ENCODE data around the gene ARFGAP1. TPM values are rescaled to one million over a fixed set of nuclear protein-coding genes. Genes with fewer than 3 reads are reported as not detected.

ARFGAP1 gene
- total and polyA plus RNA-seq, 2 experiments from 2014 or later, result 41.5 to 95.5 TPM

- TF ChIP-seq ZNF462 (CRISPR knock-in tag; IDR thresholded peaks at IDR 0.05) (no peak), NANOG (IDR thresholded peaks at IDR 0.05; ENCODE audit: borderline replicate concordance) (no peak), ZNF331 (CRISPR knock-in tag; IDR thresholded peaks at IDR 0.05; ENCODE audit: low read depth) (no peak), ETS1 (IDR thresholded peaks at IDR 0.05) (no peak), CTCF (conservative IDR thresholded peaks at IDR 0.05; ENCODE audit: low read depth in 2 of 2) (no peak)
Measured at GRCh38 chr20:63239431-63239830, 33.2 kb upstream of the ARFGAP1 start (continued).

- Histone ChIP-seq H3K27me3 (ENCODE audit: insufficient read depth) (no peaks in the 10 kb centered on the region), H4K20me1 (replicated peaks; ENCODE audit: insufficient read depth) (no peaks in the 10 kb centered on the region), H3K4me2 (no peak overlapping the region), H3K9me2 (ENCODE audit: insufficient read depth) (no peaks in the 10 kb centered on the region), H3F3A (replicated peaks; ENCODE audit: low read depth) (no peaks in the 10 kb centered on the region), H3K4me3 (no peak overlapping the region), H3K79me2 (replicated peaks; ENCODE audit: insufficient read depth) (no peaks in the 10 kb centered on the region), H3K27ac (ENCODE audit: low read depth) (no peak overlapping the region), H3K36me3 (ENCODE audit: insufficient read depth) (no peaks in the 10 kb centered on the region), H2AFZ (no peak overlapping the region), H3K4me1 (ENCODE audit: insufficient read depth) (no peaks in the 10 kb centered on the region)
- Mint-ChIP-seq H3K9me3 (no peaks in the 10 kb centered on the region), H3K27ac (no peak overlapping the region), H3K4me1 (peaks cover 2% of the 10 kb centered on the region; the same call in 2 of the 3 replicates), H3K4me3 (no peak overlapping the region), H3K27me3 (ENCODE audit: insufficient read depth, low read depth, poor library complexity) (peaks cover 4% of the 10 kb centered on the region), H3K36me3 (ENCODE audit: low read depth) (no peaks in the 10 kb centered on the region)
- DNase-seq (ENCODE audit: low spot score), result no peak
- no peak for ATAC-seq
- TF ChIP-seq ZNF114 (CRISPR knock-in tag; IDR thresholded peaks at IDR 0.05) (no peak), CTCF (conservative IDR thresholded peaks at IDR 0.05; ENCODE audit: low read depth in 2 of 2) (no peak), JUNB (IDR thresholded peaks at IDR 0.05; ENCODE audit: unreplicated experiment) (no peak), EZH2 (IDR thresholded peaks at IDR 0.05; ENCODE audit: low read depth, unreplicated experiment) (no peak), ZNF331 (CRISPR knock-in tag; IDR thresholded peaks at IDR 0.05; ENCODE audit: low read depth) (no peak), STAT1 (IDR thresholded peaks at IDR 0.05; ENCODE audit: unreplicated experiment) (no peak), NANOG (IDR thresholded peaks at IDR 0.05; ENCODE audit: borderline replicate concordance) (no peak), CREB1 (CRISPR knock-in tag; IDR thresholded peaks at IDR 0.05; ENCODE audit: low read depth) (no peak), POLR2AphosphoS5 (IDR thresholded peaks at IDR 0.05; ENCODE audit: low read depth) (no peak)
Measured at GRCh38 chr20:63240004-63240403, 32.6 kb upstream of the ARFGAP1 start.
